SK-N-SH treated with all-trans-retinoic acid at 6 μM for 48 hours (cell line): ENCODE results near the gene ARAP2.

ENCODE experiments used
- ATAC-seq: fragments of 200-7000 bp; cut with Tn5 transposase; 3 replicates; pipeline ENCODE4 v1.9.1; 2020; ENCODE audit warnings: mild to moderate bottlenecking, moderate library complexity
- ARNTL ChIP-seq: fragments of 450-650 bp; formaldehyde crosslinking; IDR thresholded peaks from 2 replicates; pipeline ENCODE4 v1.5.0; 2020; ENCODE audit warnings: low read depth, mild to moderate bottlenecking, moderate library complexity, borderline replicate concordance
- BACH2 ChIP-seq: fragments of 250-450 bp; sonication (Bioruptor Pico); IDR thresholded peaks from 2 replicates; pipeline ENCODE4 v1.9.0; 2021; ENCODE audit warnings: mild to moderate bottlenecking, borderline replicate concordance
- CREB5 ChIP-seq: fragments of 250-450 bp; sonication (Bioruptor Pico); IDR thresholded peaks from 2 replicates; pipeline ENCODE4 v1.5.1; 2020; ENCODE audit warnings: low read depth, mild to moderate bottlenecking, moderate library complexity
- CSDC2 ChIP-seq: fragments of 250-450 bp; sonication (Bioruptor Pico); IDR thresholded peaks from 2 replicates; pipeline ENCODE4 v1.5.0; 2020; ENCODE audit warnings: mild to moderate bottlenecking, moderate library complexity
- ESRRG ChIP-seq: fragments of 250-450 bp; sonication (Bioruptor Pico); IDR thresholded peaks from 2 replicates; pipeline ENCODE4 v1.6.1; 2021; ENCODE audit warnings: mild to moderate bottlenecking
- GLIS3 ChIP-seq: fragments of 250-450 bp; sonication (Bioruptor Pico); IDR thresholded peaks from 2 replicates; pipeline ENCODE4 v1.5.0; 2020; ENCODE audit warnings: mild to moderate bottlenecking, moderate library complexity
- ISL1 ChIP-seq: fragments of 250-450 bp; sonication (Bioruptor Pico); IDR thresholded peaks from 2 replicates; pipeline ENCODE4 v2.1.2; 2022; ENCODE audit warnings: mild to moderate bottlenecking, moderate library complexity
- OSR1 ChIP-seq: fragments of 250-450 bp; sonication (Bioruptor Pico); IDR thresholded peaks from 2 replicates; pipeline ENCODE4 v1.8.0; 2022; ENCODE audit warnings: moderate library complexity, mild to moderate bottlenecking, inconsistent platforms
- PATZ1 ChIP-seq: fragments of 250-450 bp; sonication (Bioruptor Pico); IDR thresholded peaks from 2 replicates; pipeline ENCODE4 v1.8.0; 2020; ENCODE audit warnings: mild to moderate bottlenecking, moderate library complexity, borderline replicate concordance
- PPARA ChIP-seq: fragments of 250-450 bp; sonication (Bioruptor Pico); IDR thresholded peaks from 2 replicates; pipeline ENCODE4 v1.5.0; 2020; ENCODE audit warnings: mild to moderate bottlenecking, borderline replicate concordance
- RARB ChIP-seq: fragments of 250-450 bp; sonication (Bioruptor Pico); IDR thresholded peaks from 2 replicates; pipeline ENCODE4 v1.8.0; 2021; ENCODE audit warnings: mild to moderate bottlenecking, moderate library complexity
- SNAI2 ChIP-seq: fragments of 250-450 bp; sonication (Bioruptor Pico); IDR thresholded peaks from 2 replicates; pipeline ENCODE4 v1.5.0; 2020; ENCODE audit warnings: mild to moderate bottlenecking, moderate library complexity
- TCF4 ChIP-seq: fragments of 250-450 bp; sonication (Bioruptor Pico); IDR thresholded peaks from 2 replicates; pipeline ENCODE4 v1.8.0; 2021; ENCODE audit warnings: mild to moderate bottlenecking, moderate library complexity, borderline replicate concordance
- TOX ChIP-seq: fragments of 250-450 bp; sonication (Bioruptor Pico); IDR thresholded peaks from 2 replicates; pipeline ENCODE4 v1.8.0; 2021; ENCODE audit warnings: mild to moderate bottlenecking, moderate library complexity, borderline replicate concordance
- ZFP30 ChIP-seq: fragments of 450-650 bp; formaldehyde crosslinking; IDR thresholded peaks from 2 replicates; pipeline ENCODE4 v1.5.0; 2022; ENCODE audit warnings: mild to moderate bottlenecking, moderate library complexity
- ZNF565 ChIP-seq: fragments of 450-650 bp; formaldehyde crosslinking; conservative IDR thresholded peaks from 2 replicates; pipeline ENCODE4 v1.5.0; 2020; ENCODE audit warnings: low read depth, mild to moderate bottlenecking, moderate library complexity
- ZNF70 ChIP-seq: fragments of 450-650 bp; formaldehyde crosslinking; IDR thresholded peaks from 2 replicates; pipeline ENCODE4 v1.5.0; 2020; ENCODE audit warnings: mild to moderate bottlenecking, moderate library complexity
- TF ChIP-seq, protein P1 (sequence below): fragments of 250-450 bp; sonication (Bioruptor Pico); IDR thresholded peaks from 2 replicates; pipeline ENCODE4 v1.8.0; 2021; ENCODE audit warnings: low read depth, mild to moderate bottlenecking, moderate library complexity, borderline replicate concordance
- TF ChIP-seq, protein P2 (sequence below): fragments of 250-450 bp; sonication (Bioruptor Pico); IDR thresholded peaks from 2 replicates; pipeline ENCODE4 v1.5.0; 2020; ENCODE audit warnings: mild to moderate bottlenecking, moderate library complexity
- TF ChIP-seq, protein P3 (sequence below): fragments of 250-450 bp; sonication (Bioruptor Pico); IDR thresholded peaks from 2 replicates; pipeline ENCODE4 v1.5.1; 2021; ENCODE audit warnings: mild to moderate bottlenecking, moderate library complexity

The ARAP2 gene

DNA sequence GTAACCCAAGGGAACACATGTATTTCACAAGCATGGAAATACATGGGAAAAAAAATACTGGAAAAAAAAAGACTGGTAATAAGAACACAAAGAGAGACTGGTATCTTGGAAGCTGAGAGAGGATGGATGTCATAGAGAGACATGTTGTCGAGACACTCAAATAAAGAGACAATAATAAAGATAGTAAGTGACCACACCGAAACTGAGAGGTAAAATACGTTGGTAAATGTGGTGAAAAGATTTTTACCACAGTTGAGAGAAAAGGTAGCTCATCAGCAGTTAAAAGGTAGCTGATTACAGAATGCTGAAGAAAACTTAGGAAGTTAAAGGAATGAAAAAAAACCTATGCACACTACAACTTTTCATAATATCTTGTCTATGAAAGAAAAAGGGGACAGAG lies 81.1 kb downstream of the ARAP2 start:
- TF ChIP-seq, protein P1, sequence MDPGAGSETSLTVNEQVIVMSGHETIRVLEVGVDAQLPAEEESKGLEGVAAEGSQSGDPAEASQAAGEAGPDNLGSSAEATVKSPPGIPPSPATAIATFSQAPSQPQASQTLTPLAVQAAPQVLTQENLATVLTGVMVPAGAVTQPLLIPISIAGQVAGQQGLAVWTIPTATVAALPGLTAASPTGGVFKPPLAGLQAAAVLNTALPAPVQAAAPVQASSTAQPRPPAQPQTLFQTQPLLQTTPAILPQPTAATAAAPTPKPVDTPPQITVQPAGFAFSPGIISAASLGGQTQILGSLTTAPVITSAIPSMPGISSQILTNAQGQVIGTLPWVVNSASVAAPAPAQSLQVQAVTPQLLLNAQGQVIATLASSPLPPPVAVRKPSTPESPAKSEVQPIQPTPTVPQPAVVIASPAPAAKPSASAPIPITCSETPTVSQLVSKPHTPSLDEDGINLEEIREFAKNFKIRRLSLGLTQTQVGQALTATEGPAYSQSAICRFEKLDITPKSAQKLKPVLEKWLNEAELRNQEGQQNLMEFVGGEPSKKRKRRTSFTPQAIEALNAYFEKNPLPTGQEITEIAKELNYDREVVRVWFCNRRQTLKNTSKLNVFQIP (CRISPR knock-in tag): no peak
- no peak for TF ChIP-seq ZFP30
- TF ChIP-seq, protein P2, sequence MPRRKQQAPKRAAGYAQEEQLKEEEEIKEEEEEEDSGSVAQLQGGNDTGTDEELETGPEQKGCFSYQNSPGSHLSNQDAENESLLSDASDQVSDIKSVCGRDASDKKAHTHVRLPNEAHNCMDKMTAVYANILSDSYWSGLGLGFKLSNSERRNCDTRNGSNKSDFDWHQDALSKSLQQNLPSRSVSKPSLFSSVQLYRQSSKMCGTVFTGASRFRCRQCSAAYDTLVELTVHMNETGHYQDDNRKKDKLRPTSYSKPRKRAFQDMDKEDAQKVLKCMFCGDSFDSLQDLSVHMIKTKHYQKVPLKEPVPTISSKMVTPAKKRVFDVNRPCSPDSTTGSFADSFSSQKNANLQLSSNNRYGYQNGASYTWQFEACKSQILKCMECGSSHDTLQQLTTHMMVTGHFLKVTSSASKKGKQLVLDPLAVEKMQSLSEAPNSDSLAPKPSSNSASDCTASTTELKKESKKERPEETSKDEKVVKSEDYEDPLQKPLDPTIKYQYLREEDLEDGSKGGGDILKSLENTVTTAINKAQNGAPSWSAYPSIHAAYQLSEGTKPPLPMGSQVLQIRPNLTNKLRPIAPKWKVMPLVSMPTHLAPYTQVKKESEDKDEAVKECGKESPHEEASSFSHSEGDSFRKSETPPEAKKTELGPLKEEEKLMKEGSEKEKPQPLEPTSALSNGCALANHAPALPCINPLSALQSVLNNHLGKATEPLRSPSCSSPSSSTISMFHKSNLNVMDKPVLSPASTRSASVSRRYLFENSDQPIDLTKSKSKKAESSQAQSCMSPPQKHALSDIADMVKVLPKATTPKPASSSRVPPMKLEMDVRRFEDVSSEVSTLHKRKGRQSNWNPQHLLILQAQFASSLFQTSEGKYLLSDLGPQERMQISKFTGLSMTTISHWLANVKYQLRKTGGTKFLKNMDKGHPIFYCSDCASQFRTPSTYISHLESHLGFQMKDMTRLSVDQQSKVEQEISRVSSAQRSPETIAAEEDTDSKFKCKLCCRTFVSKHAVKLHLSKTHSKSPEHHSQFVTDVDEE (CRISPR knock-in tag): no peak
- TF ChIP-seq GLIS3: no peak
- TF ChIP-seq, protein P3, sequence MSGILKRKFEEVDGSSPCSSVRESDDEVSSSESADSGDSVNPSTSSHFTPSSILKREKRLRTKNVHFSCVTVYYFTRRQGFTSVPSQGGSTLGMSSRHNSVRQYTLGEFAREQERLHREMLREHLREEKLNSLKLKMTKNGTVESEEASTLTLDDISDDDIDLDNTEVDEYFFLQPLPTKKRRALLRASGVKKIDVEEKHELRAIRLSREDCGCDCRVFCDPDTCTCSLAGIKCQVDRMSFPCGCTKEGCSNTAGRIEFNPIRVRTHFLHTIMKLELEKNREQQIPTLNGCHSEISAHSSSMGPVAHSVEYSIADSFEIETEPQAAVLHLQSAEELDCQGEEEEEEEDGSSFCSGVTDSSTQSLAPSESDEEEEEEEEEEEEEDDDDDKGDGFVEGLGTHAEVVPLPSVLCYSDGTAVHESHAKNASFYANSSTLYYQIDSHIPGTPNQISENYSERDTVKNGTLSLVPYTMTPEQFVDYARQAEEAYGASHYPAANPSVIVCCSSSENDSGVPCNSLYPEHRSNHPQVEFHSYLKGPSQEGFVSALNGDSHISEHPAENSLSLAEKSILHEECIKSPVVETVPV (CRISPR knock-in tag): no peak
- no peak for TF ChIP-seq SNAI2 (CRISPR knock-in tag)
- no peak for TF ChIP-seq ARNTL (CRISPR knock-in tag)
- no peak for TF ChIP-seq PATZ1 (CRISPR knock-in tag)
- no peak for TF ChIP-seq BACH2
- TF ChIP-seq ZNF70: no peak
- no peak for TF ChIP-seq ESRRG (CRISPR knock-in tag)
- TF ChIP-seq OSR1: no peak
- no peak for TF ChIP-seq TOX (CRISPR knock-in tag)
- no peak for TF ChIP-seq CSDC2 (CRISPR knock-in tag)
- TF ChIP-seq, all 23 proteins: peak for 0
- no peak for ATAC-seq

DNA sequence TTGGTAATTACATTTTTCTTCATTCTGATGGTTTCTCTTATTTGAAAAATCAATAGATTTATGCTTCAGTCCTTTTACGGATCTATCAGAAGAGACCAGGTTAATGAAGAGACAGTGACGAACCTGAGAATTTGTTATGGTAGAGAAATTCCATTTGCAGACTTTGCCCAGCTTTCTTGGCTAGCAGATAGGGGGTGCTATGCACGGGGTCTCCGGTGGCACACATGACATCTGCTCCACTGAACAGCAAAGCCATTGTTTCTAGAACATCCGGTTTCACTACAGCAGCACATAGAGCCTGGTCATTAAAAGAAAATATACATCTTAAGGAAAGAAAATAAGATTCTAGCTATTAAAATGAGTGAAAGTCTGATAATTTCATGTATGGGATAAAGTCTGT lies 85.1 kb downstream of the ARAP2 start:
- TF ChIP-seq SNAI2 (CRISPR knock-in tag) (no peak), PATZ1 (CRISPR knock-in tag) (no peak), ISL1 (CRISPR knock-in tag) (no peak), PPARA (CRISPR knock-in tag) (no peak), OSR1 (no peak), CREB5 (CRISPR knock-in tag) (no peak), ARNTL (CRISPR knock-in tag) (no peak), ZNF565 (no peak), GLIS3 (no peak), TCF4 (CRISPR knock-in tag) (no peak), BACH2 (no peak), ZFP30 (no peak), ESRRG (CRISPR knock-in tag) (no peak), RARB (CRISPR knock-in tag) (no peak)
- TF ChIP-seq, protein P3 (CRISPR knock-in tag): no peak
- TF ChIP-seq, protein P1 (CRISPR knock-in tag): no peak
- no peak for ATAC-seq
